ENCODE data around the gene PRR13. TPM values are rescaled to one million over a fixed set of nuclear protein-coding genes. Genes with fewer than 3 reads are reported as not detected.

PRR13 gene
- total and polyA plus RNA-seq, 9 of the 15 experiments (the other 6 are each of a cell fraction or from before 2014, with no cell fraction given): 117 to 835 (median 285) TPM

DNA sequence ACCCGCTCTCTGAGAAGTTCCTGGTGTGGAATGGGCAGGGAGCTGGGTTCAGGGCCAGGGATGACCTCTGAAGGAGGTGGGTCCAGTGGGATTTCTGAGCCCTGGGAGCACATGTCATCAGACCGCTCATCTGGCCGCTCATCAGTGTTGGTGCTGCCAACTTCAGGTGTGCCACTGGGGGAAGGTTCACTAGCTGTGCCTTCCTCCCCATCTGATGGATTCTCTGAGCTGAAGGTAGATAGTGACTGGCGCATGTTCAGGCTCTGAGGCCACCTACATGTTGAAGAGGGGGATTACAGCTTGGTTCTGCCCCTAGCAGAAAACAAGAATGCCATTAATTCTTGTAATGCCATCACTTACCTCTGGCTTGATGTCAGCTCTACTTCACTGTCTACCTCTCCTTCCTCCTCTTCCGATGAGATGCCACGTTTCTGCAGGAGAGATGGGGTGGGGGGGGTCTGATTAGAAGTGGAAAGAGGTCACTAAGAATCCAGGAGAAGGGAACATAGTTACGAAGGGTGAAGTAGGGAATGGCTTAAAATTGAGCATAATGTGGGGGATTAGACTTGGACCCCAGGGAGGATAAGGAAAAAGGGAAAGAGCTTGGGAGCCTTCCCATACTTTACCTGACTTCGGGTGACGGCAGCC, 40.5 kb downstream of the PRR13 start (continued):
- TF ChIP-seq, protein P1, sequence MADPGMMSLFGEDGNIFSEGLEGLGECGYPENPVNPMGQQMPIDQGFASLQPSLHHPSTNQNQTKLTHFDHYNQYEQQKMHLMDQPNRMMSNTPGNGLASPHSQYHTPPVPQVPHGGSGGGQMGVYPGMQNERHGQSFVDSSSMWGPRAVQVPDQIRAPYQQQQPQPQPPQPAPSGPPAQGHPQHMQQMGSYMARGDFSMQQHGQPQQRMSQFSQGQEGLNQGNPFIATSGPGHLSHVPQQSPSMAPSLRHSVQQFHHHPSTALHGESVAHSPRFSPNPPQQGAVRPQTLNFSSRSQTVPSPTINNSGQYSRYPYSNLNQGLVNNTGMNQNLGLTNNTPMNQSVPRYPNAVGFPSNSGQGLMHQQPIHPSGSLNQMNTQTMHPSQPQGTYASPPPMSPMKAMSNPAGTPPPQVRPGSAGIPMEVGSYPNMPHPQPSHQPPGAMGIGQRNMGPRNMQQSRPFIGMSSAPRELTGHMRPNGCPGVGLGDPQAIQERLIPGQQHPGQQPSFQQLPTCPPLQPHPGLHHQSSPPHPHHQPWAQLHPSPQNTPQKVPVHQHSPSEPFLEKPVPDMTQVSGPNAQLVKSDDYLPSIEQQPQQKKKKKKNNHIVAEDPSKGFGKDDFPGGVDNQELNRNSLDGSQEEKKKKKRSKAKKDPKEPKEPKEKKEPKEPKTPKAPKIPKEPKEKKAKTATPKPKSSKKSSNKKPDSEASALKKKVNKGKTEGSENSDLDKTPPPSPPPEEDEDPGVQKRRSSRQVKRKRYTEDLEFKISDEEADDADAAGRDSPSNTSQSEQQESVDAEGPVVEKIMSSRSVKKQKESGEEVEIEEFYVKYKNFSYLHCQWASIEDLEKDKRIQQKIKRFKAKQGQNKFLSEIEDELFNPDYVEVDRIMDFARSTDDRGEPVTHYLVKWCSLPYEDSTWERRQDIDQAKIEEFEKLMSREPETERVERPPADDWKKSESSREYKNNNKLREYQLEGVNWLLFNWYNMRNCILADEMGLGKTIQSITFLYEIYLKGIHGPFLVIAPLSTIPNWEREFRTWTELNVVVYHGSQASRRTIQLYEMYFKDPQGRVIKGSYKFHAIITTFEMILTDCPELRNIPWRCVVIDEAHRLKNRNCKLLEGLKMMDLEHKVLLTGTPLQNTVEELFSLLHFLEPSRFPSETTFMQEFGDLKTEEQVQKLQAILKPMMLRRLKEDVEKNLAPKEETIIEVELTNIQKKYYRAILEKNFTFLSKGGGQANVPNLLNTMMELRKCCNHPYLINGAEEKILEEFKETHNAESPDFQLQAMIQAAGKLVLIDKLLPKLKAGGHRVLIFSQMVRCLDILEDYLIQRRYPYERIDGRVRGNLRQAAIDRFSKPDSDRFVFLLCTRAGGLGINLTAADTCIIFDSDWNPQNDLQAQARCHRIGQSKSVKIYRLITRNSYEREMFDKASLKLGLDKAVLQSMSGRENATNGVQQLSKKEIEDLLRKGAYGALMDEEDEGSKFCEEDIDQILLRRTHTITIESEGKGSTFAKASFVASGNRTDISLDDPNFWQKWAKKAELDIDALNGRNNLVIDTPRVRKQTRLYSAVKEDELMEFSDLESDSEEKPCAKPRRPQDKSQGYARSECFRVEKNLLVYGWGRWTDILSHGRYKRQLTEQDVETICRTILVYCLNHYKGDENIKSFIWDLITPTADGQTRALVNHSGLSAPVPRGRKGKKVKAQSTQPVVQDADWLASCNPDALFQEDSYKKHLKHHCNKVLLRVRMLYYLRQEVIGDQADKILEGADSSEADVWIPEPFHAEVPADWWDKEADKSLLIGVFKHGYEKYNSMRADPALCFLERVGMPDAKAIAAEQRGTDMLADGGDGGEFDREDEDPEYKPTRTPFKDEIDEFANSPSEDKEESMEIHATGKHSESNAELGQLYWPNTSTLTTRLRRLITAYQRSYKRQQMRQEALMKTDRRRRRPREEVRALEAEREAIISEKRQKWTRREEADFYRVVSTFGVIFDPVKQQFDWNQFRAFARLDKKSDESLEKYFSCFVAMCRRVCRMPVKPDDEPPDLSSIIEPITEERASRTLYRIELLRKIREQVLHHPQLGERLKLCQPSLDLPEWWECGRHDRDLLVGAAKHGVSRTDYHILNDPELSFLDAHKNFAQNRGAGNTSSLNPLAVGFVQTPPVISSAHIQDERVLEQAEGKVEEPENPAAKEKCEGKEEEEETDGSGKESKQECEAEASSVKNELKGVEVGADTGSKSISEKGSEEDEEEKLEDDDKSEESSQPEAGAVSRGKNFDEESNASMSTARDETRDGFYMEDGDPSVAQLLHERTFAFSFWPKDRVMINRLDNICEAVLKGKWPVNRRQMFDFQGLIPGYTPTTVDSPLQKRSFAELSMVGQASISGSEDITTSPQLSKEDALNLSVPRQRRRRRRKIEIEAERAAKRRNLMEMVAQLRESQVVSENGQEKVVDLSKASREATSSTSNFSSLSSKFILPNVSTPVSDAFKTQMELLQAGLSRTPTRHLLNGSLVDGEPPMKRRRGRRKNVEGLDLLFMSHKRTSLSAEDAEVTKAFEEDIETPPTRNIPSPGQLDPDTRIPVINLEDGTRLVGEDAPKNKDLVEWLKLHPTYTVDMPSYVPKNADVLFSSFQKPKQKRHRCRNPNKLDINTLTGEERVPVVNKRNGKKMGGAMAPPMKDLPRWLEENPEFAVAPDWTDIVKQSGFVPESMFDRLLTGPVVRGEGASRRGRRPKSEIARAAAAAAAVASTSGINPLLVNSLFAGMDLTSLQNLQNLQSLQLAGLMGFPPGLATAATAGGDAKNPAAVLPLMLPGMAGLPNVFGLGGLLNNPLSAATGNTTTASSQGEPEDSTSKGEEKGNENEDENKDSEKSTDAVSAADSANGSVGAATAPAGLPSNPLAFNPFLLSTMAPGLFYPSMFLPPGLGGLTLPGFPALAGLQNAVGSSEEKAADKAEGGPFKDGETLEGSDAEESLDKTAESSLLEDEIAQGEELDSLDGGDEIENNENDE (IDR thresholded peaks at IDR 0.05; ENCODE audit: low read depth, low read length): no peak
- TF ChIP-seq YBX1 (IDR thresholded peaks at IDR 0.05): no peak

All from K562 (cell line).